Liver (tissue), 9 donors: Measurements from ENCODE around the gene SPAG16. TPM values are rescaled to one million over a fixed set of nuclear protein-coding genes. Genes with fewer than 3 reads are reported as not detected.

Experiments
- DNase-seq: peaks from one replicate; pipeline ENCODE4 v3.0.0-alpha.2; 2017; ENCODE audit warnings: low spot score
- H3K27ac ChIP-seq, 2 donors: one replicate each; pipeline ENCODE4 v1.7.0; 2013; ENCODE audit warnings: inconsistent platforms in 2 of 2, low read length in 2 of 2, control low read depth in 1 of 2, low read depth in 1 of 2, mild to moderate bottlenecking in 1 of 2
- H3K27me3 ChIP-seq, 4 donors: one replicate each; pipeline versions ENCODE4 v1.6.1 to v1.7.0; 2013; ENCODE audit warnings: low read length in 3 of 4, inconsistent platforms in 1 of 4, mild to moderate bottlenecking in 1 of 4, moderate library complexity in 1 of 4; ENCODE audit not compliant: control insufficient read depth in 4 of 4, insufficient read depth in 4 of 4
- H3K36me3 ChIP-seq, 4 donors: one replicate each; pipeline versions ENCODE4 v1.6.1 to v1.7.0; 2013; ENCODE audit warnings: low read length in 3 of 4, mild to moderate bottlenecking in 3 of 4, low read depth in 1 of 4, moderate library complexity in 1 of 4; ENCODE audit not compliant: control insufficient read depth in 4 of 4, insufficient read depth in 3 of 4
- H3K4me1 ChIP-seq, 4 donors: one replicate each; pipeline versions ENCODE4 v1.6.1 to v1.7.0; 2013; ENCODE audit warnings: low read length in 3 of 4, mild to moderate bottlenecking in 3 of 4, moderate library complexity in 1 of 4; ENCODE audit not compliant: control insufficient read depth in 4 of 4, insufficient read depth in 4 of 4
- H3K4me3 ChIP-seq, 3 donors: one replicate each; pipeline versions ENCODE4 v1.6.1 to v1.7.0; 2013; ENCODE audit warnings: low read length in 3 of 3, control low read depth in 1 of 3, low read depth in 1 of 3, mild to moderate bottlenecking in 1 of 3
- H3K9ac ChIP-seq, 2 donors: one replicate each; pipeline ENCODE4 v1.7.0; 2013; ENCODE audit warnings: low read length in 2 of 2, mild to moderate bottlenecking in 2 of 2, moderate library complexity in 2 of 2, control low read depth in 1 of 2, low read depth in 1 of 2
- H3K9me3 ChIP-seq, 4 donors: one replicate each; pipeline versions ENCODE4 v1.6.1 to v1.7.0; 2013; ENCODE audit warnings: low read length in 3 of 4; ENCODE audit not compliant: control insufficient read depth in 4 of 4
- CTCF ChIP-seq: fragments of 150-350 bp; IDR thresholded peaks from 2 replicates; pipeline ENCODE4 v1.5.1; 2017; ENCODE audit warnings: improper control_type of control experiment, low read depth, low read length; ENCODE audit not compliant: missing input control
- EGR1 ChIP-seq, 2 donors: IDR thresholded peaks; 2 replicates each; pipeline ENCODE4 v1.6.1; 2016 to 2018; ENCODE audit warnings: antibody characterized with exemption in 2 of 2, low read depth in 2 of 2
- FOXA1 ChIP-seq: IDR thresholded peaks from 2 replicates; pipeline ENCODE4 v1.6.1; 2016; ENCODE audit warnings: antibody characterized with exemption
- FOXA2 ChIP-seq: IDR thresholded peaks from 2 replicates; pipeline ENCODE4 v1.6.1; 2016; ENCODE audit warnings: antibody characterized with exemption
- GABPA ChIP-seq, 2 donors: IDR thresholded peaks in 1 of 2; conservative IDR thresholded peaks in 1 of 2; 2 replicates each; pipeline ENCODE4 v1.6.1; 2016; ENCODE audit warnings: antibody characterized with exemption in 2 of 2, mild to moderate bottlenecking in 1 of 2, moderate library complexity in 1 of 2
- HNF4A ChIP-seq, 2 donors: conservative IDR thresholded peaks; 2 replicates each; pipeline ENCODE4 v1.6.1; 2016; ENCODE audit warnings: antibody characterized with exemption in 2 of 2, mild to moderate bottlenecking in 2 of 2
- HNF4G ChIP-seq: IDR thresholded peaks from 2 replicates; pipeline ENCODE4 v1.6.1; 2016; ENCODE audit warnings: antibody characterized with exemption
- JUND ChIP-seq, 2 donors: IDR thresholded peaks; 2 replicates each; pipeline ENCODE4 v1.6.1; 2016; ENCODE audit warnings: antibody characterized with exemption in 2 of 2
- MAX ChIP-seq: IDR thresholded peaks from 2 replicates; pipeline ENCODE4 v1.6.1; 2016; ENCODE audit warnings: antibody characterized with exemption
- NR2F2 ChIP-seq: IDR thresholded peaks from 2 replicates; pipeline ENCODE4 v1.6.1; 2016; ENCODE audit warnings: antibody characterized with exemption
- RAD21 ChIP-seq, 2 donors: IDR thresholded peaks; 2 replicates each; pipeline ENCODE4 v1.6.1; 2016; ENCODE audit warnings: antibody characterized with exemption in 2 of 2, mild to moderate bottlenecking in 2 of 2
- RXRA ChIP-seq, 2 donors: IDR thresholded peaks; 2 replicates each; pipeline ENCODE4 v1.6.1; 2017 to 2018; ENCODE audit warnings: antibody characterized with exemption in 2 of 2, mild to moderate bottlenecking in 1 of 2
- SP1 ChIP-seq: IDR thresholded peaks from 2 replicates; pipeline ENCODE4 v1.6.1; 2018; ENCODE audit warnings: antibody characterized with exemption, mild to moderate bottlenecking
- TAF1 ChIP-seq: conservative IDR thresholded peaks from 2 replicates; pipeline ENCODE4 v1.6.1; 2016; ENCODE audit warnings: antibody characterized with exemption, mild to moderate bottlenecking
- YY1 ChIP-seq: IDR thresholded peaks from 2 replicates; pipeline ENCODE4 v1.6.1; 2016; ENCODE audit warnings: antibody characterized with exemption, mild to moderate bottlenecking
- WGBS: extraction: QIAGEN DNeasy Blood & Tissue Kit; methylation state at CpG from one replicate; pipeline ENCODE4 v1.1.7; 2013; 5-methylcytosine and 5-hydroxymethylcytosine counted together
- polyA plus RNA-seq, 2 donors: library from polyadenylated mRNA; stranded (reverse) in 1 of 2; unstranded in 1 of 2; fragments of 200-250 nt in 1 of 2; fragments of >200 nt in 1 of 2; fragmentation: Nextera tagmentation in 1 of 2; extraction: Ambion mirVana in 1 of 2; gene quantifications; one replicate each; pipeline versions ENCODE4 v1.2.1 to v1.2.3, GENCODE V29; 2013 to 2015
- total RNA-seq, 2 donors: library from RNA; depleted of rRNA; stranded (reverse); fragments of >200 nt; gene quantifications; one replicate each; pipeline ENCODE4 v1.2.3, GENCODE V29; 2014
- TF ChIP-seq, protein P1 (sequence below): IDR thresholded peaks from 2 replicates; pipeline ENCODE4 v1.6.1; 2016; ENCODE audit warnings: antibody characterized with exemption
- TF ChIP-seq, protein P2 (sequence below): IDR thresholded peaks from 2 replicates; pipeline ENCODE4 v1.6.1; 2016; ENCODE audit warnings: antibody characterized with exemption, mild to moderate bottlenecking
- TF ChIP-seq, protein P3 (sequence below): IDR thresholded peaks from 2 replicates; pipeline ENCODE4 v1.6.1; 2016; ENCODE audit warnings: antibody characterized with exemption
- donor health status: healthy.
- donor health status: healthy.
- donor health status: healthy.
- donor health status: healthy.
- donor health status: healthy.

The SPAG16 gene
- total and polyA plus RNA-seq, 4 donors, result 6.4 to 12.7 (median 11.4) TPM

GRCh38 chr2:213834331-213834730, 550.1 kb downstream of the SPAG16 start:
- Histone ChIP-seq H3K36me3 (no peaks in the 10 kb centered on the region), H3K9ac (no peak overlapping the region), H3K4me3 (no peak overlapping the region), H3K27me3 (no peaks in the 10 kb centered on the region), H3K27ac (no peak overlapping the region), H3K9me3 (peaks cover 0 to 2% (median under 1%) of the 10 kb centered on the region in 4 donors), H3K4me1 (peaks cover 0 to 4% (median 0%) of the 10 kb centered on the region in 4 donors)
- DNase-seq, result no peak
- TF ChIP-seq SP1, result no peak
- TF ChIP-seq TAF1, result no peak
- TF ChIP-seq RAD21 (IDR thresholded peaks at IDR 0.05), result no peak
- TF ChIP-seq FOXA1, result no peak
- TF ChIP-seq EGR1 (IDR thresholded peaks at IDR 0.05; ENCODE audit: low read depth in 2 of 2), result no peak
- no peak for TF ChIP-seq YY1
- TF ChIP-seq NR2F2, result no peak

GRCh38 chr2:213834746-213835145, 550.5 kb downstream of the SPAG16 start:
- H3K36me3 ChIP-seq, result no peaks in the 10 kb centered on the region
- TF ChIP-seq, protein P1, sequence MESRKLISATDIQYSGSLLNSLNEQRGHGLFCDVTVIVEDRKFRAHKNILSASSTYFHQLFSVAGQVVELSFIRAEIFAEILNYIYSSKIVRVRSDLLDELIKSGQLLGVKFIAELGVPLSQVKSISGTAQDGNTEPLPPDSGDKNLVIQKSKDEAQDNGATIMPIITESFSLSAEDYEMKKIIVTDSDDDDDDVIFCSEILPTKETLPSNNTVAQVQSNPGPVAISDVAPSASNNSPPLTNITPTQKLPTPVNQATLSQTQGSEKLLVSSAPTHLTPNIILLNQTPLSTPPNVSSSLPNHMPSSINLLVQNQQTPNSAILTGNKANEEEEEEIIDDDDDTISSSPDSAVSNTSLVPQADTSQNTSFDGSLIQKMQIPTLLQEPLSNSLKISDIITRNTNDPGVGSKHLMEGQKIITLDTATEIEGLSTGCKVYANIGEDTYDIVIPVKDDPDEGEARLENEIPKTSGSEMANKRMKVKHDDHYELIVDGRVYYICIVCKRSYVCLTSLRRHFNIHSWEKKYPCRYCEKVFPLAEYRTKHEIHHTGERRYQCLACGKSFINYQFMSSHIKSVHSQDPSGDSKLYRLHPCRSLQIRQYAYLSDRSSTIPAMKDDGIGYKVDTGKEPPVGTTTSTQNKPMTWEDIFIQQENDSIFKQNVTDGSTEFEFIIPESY, result no peak
- TF ChIP-seq JUND (IDR thresholded peaks at IDR 0.05), result no peak
- no peak for TF ChIP-seq GABPA (IDR thresholded peaks at IDR 0.05 in 1 of 2, conservative IDR thresholded peaks at IDR 0.05 in 1 of 2)
- peak in 1 of 2 donors; percentile 23 for TF ChIP-seq RXRA (IDR thresholded peaks at IDR 0.05)
- no peak for TF ChIP-seq SP1
- no peak for TF ChIP-seq FOXA1
- no peak for TF ChIP-seq HNF4G
- no peak for TF ChIP-seq RAD21 (IDR thresholded peaks at IDR 0.05)
- H3K9me3 ChIP-seq, result peaks cover 0 to 2% (median under 1%) of the 10 kb centered on the region in 4 donors
- H3K27me3 ChIP-seq, result no peaks in the 10 kb centered on the region
- DNase-seq, result no peak
- H3K4me3 ChIP-seq, result no peak overlapping the region
- no peak overlapping the region for H3K9ac ChIP-seq
- WGBS, result 38% methylated on average over 1 of the region's 1 CpG
- peaks cover 0 to 4% (median 0%) of the 10 kb centered on the region in 4 donors for H3K4me1 ChIP-seq
- no peak overlapping the region for H3K27ac ChIP-seq

DNA sequence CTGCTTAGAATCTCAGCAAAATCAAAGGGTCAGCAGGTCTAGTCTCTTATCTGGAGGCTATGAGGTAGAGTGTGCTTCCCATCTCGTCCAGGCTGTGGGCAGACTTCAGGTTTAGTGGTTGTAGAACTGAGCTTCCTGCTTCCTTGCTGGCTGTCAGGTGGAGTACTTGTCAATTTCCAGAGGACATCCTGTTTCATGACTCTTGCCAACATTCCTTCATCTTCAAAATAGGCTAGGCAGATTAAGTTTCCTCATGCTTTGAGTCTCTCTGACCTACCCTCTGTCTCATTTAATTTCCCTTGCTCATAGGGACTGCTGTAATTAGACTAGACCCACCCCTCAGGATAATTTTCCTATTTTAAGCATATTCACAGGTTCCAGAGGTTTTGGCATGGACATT, 562.6 kb downstream of the SPAG16 start:
- H3K27ac ChIP-seq, result no peak overlapping the region
- no peaks in the 10 kb centered on the region for H3K4me1 ChIP-seq
- 23% methylated on average over 1 of the region's 1 CpG for WGBS
- TF ChIP-seq TAF1 (no peak), FOXA2 (no peak), NR2F2 (no peak), HNF4A (conservative IDR thresholded peaks at IDR 0.05) (no peak), YY1 (no peak), HNF4G (no peak), MAX (no peak), FOXA1 (no peak), CTCF (no peak), GABPA (IDR thresholded peaks at IDR 0.05 in 1 of 2, conservative IDR thresholded peaks at IDR 0.05 in 1 of 2) (no peak), RXRA (IDR thresholded peaks at IDR 0.05) (no peak)
- TF ChIP-seq, protein P2, sequence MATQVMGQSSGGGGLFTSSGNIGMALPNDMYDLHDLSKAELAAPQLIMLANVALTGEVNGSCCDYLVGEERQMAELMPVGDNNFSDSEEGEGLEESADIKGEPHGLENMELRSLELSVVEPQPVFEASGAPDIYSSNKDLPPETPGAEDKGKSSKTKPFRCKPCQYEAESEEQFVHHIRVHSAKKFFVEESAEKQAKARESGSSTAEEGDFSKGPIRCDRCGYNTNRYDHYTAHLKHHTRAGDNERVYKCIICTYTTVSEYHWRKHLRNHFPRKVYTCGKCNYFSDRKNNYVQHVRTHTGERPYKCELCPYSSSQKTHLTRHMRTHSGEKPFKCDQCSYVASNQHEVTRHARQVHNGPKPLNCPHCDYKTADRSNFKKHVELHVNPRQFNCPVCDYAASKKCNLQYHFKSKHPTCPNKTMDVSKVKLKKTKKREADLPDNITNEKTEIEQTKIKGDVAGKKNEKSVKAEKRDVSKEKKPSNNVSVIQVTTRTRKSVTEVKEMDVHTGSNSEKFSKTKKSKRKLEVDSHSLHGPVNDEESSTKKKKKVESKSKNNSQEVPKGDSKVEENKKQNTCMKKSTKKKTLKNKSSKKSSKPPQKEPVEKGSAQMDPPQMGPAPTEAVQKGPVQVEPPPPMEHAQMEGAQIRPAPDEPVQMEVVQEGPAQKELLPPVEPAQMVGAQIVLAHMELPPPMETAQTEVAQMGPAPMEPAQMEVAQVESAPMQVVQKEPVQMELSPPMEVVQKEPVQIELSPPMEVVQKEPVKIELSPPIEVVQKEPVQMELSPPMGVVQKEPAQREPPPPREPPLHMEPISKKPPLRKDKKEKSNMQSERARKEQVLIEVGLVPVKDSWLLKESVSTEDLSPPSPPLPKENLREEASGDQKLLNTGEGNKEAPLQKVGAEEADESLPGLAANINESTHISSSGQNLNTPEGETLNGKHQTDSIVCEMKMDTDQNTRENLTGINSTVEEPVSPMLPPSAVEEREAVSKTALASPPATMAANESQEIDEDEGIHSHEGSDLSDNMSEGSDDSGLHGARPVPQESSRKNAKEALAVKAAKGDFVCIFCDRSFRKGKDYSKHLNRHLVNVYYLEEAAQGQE, result no peak
- TF ChIP-seq, protein P3, sequence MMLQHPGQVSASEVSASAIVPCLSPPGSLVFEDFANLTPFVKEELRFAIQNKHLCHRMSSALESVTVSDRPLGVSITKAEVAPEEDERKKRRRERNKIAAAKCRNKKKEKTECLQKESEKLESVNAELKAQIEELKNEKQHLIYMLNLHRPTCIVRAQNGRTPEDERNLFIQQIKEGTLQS, result no peak
- H3K4me3 ChIP-seq, result no peak overlapping the region
- no peak for DNase-seq
- no peaks in the 10 kb centered on the region for H3K36me3 ChIP-seq
- no peak overlapping the region for H3K9ac ChIP-seq
- no peaks in the 10 kb centered on the region for H3K27me3 ChIP-seq
- no peaks in the 10 kb centered on the region for H3K9me3 ChIP-seq
